ENCODE results near the gene SLC35D1.

- TF ChIP-seq CTCF (conservative IDR thresholded peaks at IDR 0.05; ENCODE audit: low read depth, low read length) = no peak
- TF ChIP-seq EZH2 (IDR thresholded peaks at IDR 0.05; ENCODE audit: borderline replicate concordance, low read depth, low read length, poor library complexity, severe bottlenecking) = no peak
These were observed 68.1 kb downstream of the SLC35D1 start for GRCh38 chr1:66985835-66986234.

All from A673 (cell line).